IMR-90 (cell line): ENCODE measurements around the gene WDR47. TPM values are rescaled to one million over a fixed set of nuclear protein-coding genes. Genes with fewer than 3 reads are reported as not detected.
"Not testable (repeated sequence)": the region's sequence is repeated elsewhere in the genome, so short reads cannot be mapped to it uniquely, and the experiment has no call there.

Experiments used
- ATAC-seq: fragments of 200-7000 bp; cut with Tn5 transposase; 2 replicates; pipeline ENCODE4 v1.9.1; 2020; ENCODE audit warnings: low read depth, mild to moderate bottlenecking, moderate library complexity
- BruUV-seq: library from RNA; stranded (reverse); fragments of 400-500 nt; replicated peaks from 2 replicates; lab custom pipeline; 2021; lab: Mats Ljungman, UMichigan
- CTCF ChIA-PET: fragments of 300-600 bp; formaldehyde crosslinking; extraction: SDS; loops from one replicate; lab custom pipeline; 2021; ENCODE audit warnings: antibody characterized with exemption; lab: Yijun Ruan, JAX
- POLR2A ChIA-PET: fragments of 300-600 bp; sonication (Branson Sonifier 250); formaldehyde crosslinking; loops from one replicate; lab custom pipeline; 2022; ENCODE audit warnings: antibody characterized with exemption; ENCODE audit not compliant: unreplicated experiment; lab: Charles Lee
- DNase-seq: peaks from one replicate; pipeline ENCODE4 v3.0.0; 2013
- H2AFZ ChIP-seq: replicated peaks from 2 replicates; pipeline ENCODE3; 2013; ENCODE audit warnings: low read length, mild to moderate bottlenecking; ENCODE audit not compliant: poor library complexity
- H2AK5ac ChIP-seq: 2 replicates; pipeline ENCODE4 v1.6.1; 2013; ENCODE audit warnings: low read depth, low read length, inconsistent platforms
- H2AK9ac ChIP-seq: replicated peaks from 2 replicates; pipeline ENCODE3; 2013; ENCODE audit warnings: mild to moderate bottlenecking, low read depth, low read length, moderate library complexity; ENCODE audit not compliant: poor library complexity
- H2BK120ac ChIP-seq: 2 replicates; pipeline ENCODE4 v1.6.1; 2013; ENCODE audit warnings: low read depth, low read length, inconsistent platforms
- H2BK15ac ChIP-seq: 3 replicates; pipeline ENCODE4 v1.6.1; 2013; ENCODE audit warnings: low read depth, low read length, inconsistent platforms
- H2BK20ac ChIP-seq: 2 replicates; pipeline ENCODE4 v1.6.1; 2013; ENCODE audit warnings: low read depth, mild to moderate bottlenecking, inconsistent platforms, low read length, moderate library complexity
- H2BK5ac ChIP-seq: 2 replicates; pipeline ENCODE4 v1.6.1; 2013; ENCODE audit warnings: mild to moderate bottlenecking, low read depth, low read length, inconsistent platforms; ENCODE audit not compliant: poor library complexity, severe bottlenecking
- H3K14ac ChIP-seq: replicated peaks from 2 replicates; pipeline ENCODE4 v1.6.1; 2013; ENCODE audit warnings: low read depth, low read length, inconsistent platforms
- H3K18ac ChIP-seq: 2 replicates; pipeline ENCODE4 v1.6.1; 2013; ENCODE audit warnings: low read depth, low read length, control low read depth
- H3K23ac ChIP-seq: 2 replicates; pipeline ENCODE4 v1.6.1; 2013; ENCODE audit warnings: low read depth, low read length, inconsistent platforms
- H3K27ac ChIP-seq: 2 replicates; pipeline ENCODE4 v1.5.1; 2013; ENCODE audit warnings: mild to moderate bottlenecking, control low read depth, low read length; ENCODE audit not compliant: insufficient read depth
- H3K27me3 ChIP-seq: 2 replicates; pipeline ENCODE4 v1.6.1; 2013; ENCODE audit warnings: low read length; ENCODE audit not compliant: control insufficient read depth, insufficient read depth
- H3K36me3 ChIP-seq: 2 replicates; pipeline ENCODE4 v1.6.1; 2013; ENCODE audit warnings: low read length, mixed read lengths; ENCODE audit not compliant: control insufficient read depth, insufficient read depth
- H3K4ac ChIP-seq: 2 replicates; pipeline ENCODE4 v1.6.1; 2013; ENCODE audit warnings: low read depth, low read length, inconsistent platforms
- H3K4me1 ChIP-seq: 2 replicates; pipeline ENCODE4 v1.6.1; 2013; ENCODE audit warnings: low read length, mixed read lengths; ENCODE audit not compliant: control insufficient read depth, insufficient read depth
- H3K4me2 ChIP-seq: 2 replicates; pipeline ENCODE4 v1.6.1; 2013; ENCODE audit warnings: low read depth, mild to moderate bottlenecking, control low read depth, low read length, moderate library complexity
- H3K4me3 ChIP-seq: 2 replicates; pipeline ENCODE4 v1.5.1; 2013; ENCODE audit warnings: low read depth, mild to moderate bottlenecking, control low read depth, low read length, moderate library complexity; ENCODE audit not compliant: insufficient read depth
- H3K56ac ChIP-seq: 2 replicates; pipeline ENCODE4 v1.6.1; 2013; ENCODE audit warnings: low read length, inconsistent platforms; ENCODE audit not compliant: insufficient read depth; ENCODE audit errors: extremely low read depth
- H3K79me1 ChIP-seq, 2 experiments: 2 replicates each; pipeline ENCODE4 v1.6.1; 2013; ENCODE audit warnings: low read length in 2 of 2, inconsistent platforms in 1 of 2, low read depth in 1 of 2
- H3K9ac ChIP-seq: 2 replicates; pipeline ENCODE4 v1.6.1; 2013; ENCODE audit warnings: low read depth, low read length, control low read depth
- H3K9me1 ChIP-seq: 2 replicates; pipeline ENCODE4 v1.6.1; 2013; ENCODE audit warnings: low read length, inconsistent platforms; ENCODE audit not compliant: insufficient read depth
- H3K9me3 ChIP-seq: 2 replicates; pipeline ENCODE4 v1.6.1; 2013; ENCODE audit warnings: low read length; ENCODE audit not compliant: control insufficient read depth, insufficient read depth
- H4K20me1 ChIP-seq: 2 replicates; pipeline ENCODE4 v1.6.1; 2013; ENCODE audit warnings: low read length, inconsistent platforms; ENCODE audit not compliant: insufficient read depth
- H4K5ac ChIP-seq: 2 replicates; pipeline ENCODE4 v1.6.1; 2013; ENCODE audit warnings: mild to moderate bottlenecking, low read depth, low read length, control low read depth
- H4K8ac ChIP-seq, 2 experiments: 2 replicates each; pipeline ENCODE4 v1.6.1; 2013; ENCODE audit warnings: low read depth in 2 of 2, low read length in 2 of 2, control low read depth in 1 of 2, inconsistent platforms in 1 of 2
- H4K91ac ChIP-seq: 2 replicates; pipeline ENCODE4 v1.6.1; 2013; ENCODE audit warnings: low read depth, low read length, inconsistent platforms; ENCODE audit not compliant: insufficient read depth
- WGBS, 2 experiments: methylation state at CpG; one replicate each; pipeline versions ENCODE4 v1.1.5 to v1.1.7; 2013; ENCODE audit warnings: missing lambda C conversion rate in 2 of 2; ENCODE audit not compliant: insufficient read length in 1 of 2; ENCODE audit errors: extremely low coverage in 2 of 2; 5-methylcytosine and 5-hydroxymethylcytosine counted together
- dilution Hi-C: fragments of 300-500 bp; cut with HindIII; formaldehyde crosslinking; loops from one replicate; pipeline ENCODE4 v1.14.3; 2018; ENCODE audit warnings: low sequenced_read_pairs; ENCODE audit not compliant: unreplicated experiment
- in situ Hi-C: fragments of 300-500 bp; cut with MboI; formaldehyde crosslinking; loops from 3 replicates; pipeline ENCODE4 v1.14.3; 2019; ENCODE audit warnings: low sequenced_read_pairs, inconsistent platforms, mixed read lengths
- intact Hi-C: fragments of 100-400 bp; cut with micrococcal nuclease; formaldehyde crosslinking; loops from 2 replicates; pipeline ENCODE4 v1.10.0; 2022
- polyA plus RNA-seq, 3 experiments: library from polyadenylated mRNA; depleted of rRNA; stranded (reverse); fragments of >200 nt; gene quantifications; 2 replicates each; pipeline ENCODE4 v1.2.3, GENCODE V29; 2012; ENCODE audit warnings: low replicate concordance in 1 of 3
- total RNA-seq: library from RNA; depleted of rRNA; stranded (reverse); fragments of >200 nt; gene quantifications from 2 replicates; pipeline ENCODE4 v1.2.3, GENCODE V29; 2012

Gene WDR47
- total and polyA plus RNA-seq, 2 of the 4 experiments (the other 2 are of a cell fraction): 8.2 to 17.4 TPM

- H3K18ac ChIP-seq, H3K23ac ChIP-seq, H3K4me2 ChIP-seq, BruUV-seq, CTCF ChIA-PET, H3K4me1 ChIP-seq, H2AK5ac ChIP-seq, H4K20me1 ChIP-seq, H4K8ac ChIP-seq, H3K9ac ChIP-seq, H2AFZ ChIP-seq, H2AK9ac ChIP-seq, in situ Hi-C loops, H2BK15ac ChIP-seq, H2BK20ac ChIP-seq, H2BK5ac ChIP-seq, POLR2A ChIA-PET, H3K4ac ChIP-seq, H3K9me1 ChIP-seq, H3K27ac ChIP-seq, intact Hi-C loops, DNase-seq, H3K56ac ChIP-seq, ATAC-seq, H3K4me3 ChIP-seq, H3K14ac ChIP-seq, H3K9me3 ChIP-seq, H2BK120ac ChIP-seq, H3K27me3 ChIP-seq, H3K79me1 ChIP-seq, dilution Hi-C loops, H4K5ac ChIP-seq, H4K91ac ChIP-seq: not testable (repeated sequence)
- no CpG with 5 or more reads among the region's 1 CpG for WGBS, 2 experiments
- peaks cover 34% of the 10 kb centered on the region for H3K36me3 ChIP-seq
Measured at GRCh38 chr1:108927565-108927964, 114.3 kb downstream of the WDR47 start.
